Left kidney (tissue), 2 donors: Measurements from ENCODE around the gene FGD6. TPM values are rescaled to one million over a fixed set of nuclear protein-coding genes. Genes with fewer than 3 reads are reported as not detected.
A peak's percentile ranks its signal among the peaks of the same experiment; 100 is the strongest.

Experiments used
- DNase-seq: peaks from one replicate; pipeline ENCODE4 v3.0.0-alpha.2; 2013
- polyA plus RNA-seq: library from polyadenylated mRNA; unstranded; fragments of 120-200 nt; gene quantifications from one replicate; pipeline ENCODE4 v1.2.1, GENCODE V29; 2013; ENCODE audit not compliant: insufficient read length

FGD6 gene
- polyA plus RNA-seq, 1 donor, result 13.9 TPM

GRCh38 chr12:95083938-95084337 is 133.3 kb downstream of the FGD6 start:
- peak; percentile 57 for DNase-seq

DNA sequence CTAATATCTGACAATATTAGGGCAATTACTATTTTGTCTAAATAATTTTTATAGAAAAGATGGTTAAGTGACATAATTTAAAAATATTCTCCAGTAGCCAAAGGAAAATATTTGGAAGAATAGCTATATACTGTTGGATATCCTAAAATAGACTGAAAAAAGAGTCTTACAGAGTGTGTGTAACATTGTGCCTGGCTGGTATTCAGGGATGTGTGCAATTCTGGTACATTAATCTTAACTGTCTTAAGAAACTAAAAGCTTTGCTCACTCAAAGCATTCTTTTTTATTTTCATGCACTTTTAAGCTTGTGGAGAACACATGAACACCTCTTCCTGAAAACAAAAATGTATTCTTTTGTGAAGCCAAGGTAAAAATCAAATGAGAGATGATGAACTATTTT is 133.8 kb downstream of the FGD6 start:
- no peak for DNase-seq

GRCh38 chr12:95077341-95077740 is 139.9 kb downstream of the FGD6 start:
- DNase-seq, result no peak

GRCh38 chr12:95074766-95075165 is 142.5 kb downstream of the FGD6 start:
- no peak for DNase-seq

DNA sequence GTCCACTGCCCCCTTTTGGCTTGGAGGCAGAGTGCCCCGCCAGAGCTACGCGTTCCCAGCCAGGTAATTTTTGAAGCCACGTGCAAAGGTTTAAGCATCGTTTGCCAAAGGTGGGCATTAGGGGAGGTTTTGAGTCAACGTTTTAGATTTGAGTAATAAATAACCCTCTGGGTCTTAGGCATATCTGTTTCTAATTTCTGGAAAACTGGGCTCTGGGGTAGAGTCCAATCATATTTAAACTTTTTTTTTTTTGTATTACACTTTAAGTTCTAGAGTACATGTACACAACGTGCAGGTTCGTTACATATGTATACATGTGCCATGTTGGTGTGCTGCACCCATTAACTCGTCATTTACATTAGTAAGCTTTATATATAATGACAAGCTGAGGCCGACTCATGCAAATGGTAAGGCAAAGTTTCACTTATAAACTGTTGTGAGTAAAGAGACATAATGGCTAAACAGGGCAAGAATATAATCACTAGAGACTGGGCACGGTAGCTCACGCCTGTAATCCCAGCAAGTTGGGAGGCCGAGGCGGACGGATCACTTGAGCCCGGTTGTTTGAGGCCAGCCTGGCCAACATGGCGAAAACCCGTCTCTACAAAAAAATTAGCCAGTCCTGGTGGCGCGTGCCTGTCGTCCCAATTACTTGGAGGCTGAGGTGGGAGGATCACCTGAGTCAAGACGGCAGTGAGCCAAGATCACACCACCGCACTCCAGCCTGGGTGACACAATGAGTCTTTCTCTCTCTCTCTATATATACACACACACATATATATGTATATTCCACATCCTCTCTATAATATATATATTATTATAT is 143.4 kb downstream of the FGD6 start:
- no peak for DNase-seq

DNA sequence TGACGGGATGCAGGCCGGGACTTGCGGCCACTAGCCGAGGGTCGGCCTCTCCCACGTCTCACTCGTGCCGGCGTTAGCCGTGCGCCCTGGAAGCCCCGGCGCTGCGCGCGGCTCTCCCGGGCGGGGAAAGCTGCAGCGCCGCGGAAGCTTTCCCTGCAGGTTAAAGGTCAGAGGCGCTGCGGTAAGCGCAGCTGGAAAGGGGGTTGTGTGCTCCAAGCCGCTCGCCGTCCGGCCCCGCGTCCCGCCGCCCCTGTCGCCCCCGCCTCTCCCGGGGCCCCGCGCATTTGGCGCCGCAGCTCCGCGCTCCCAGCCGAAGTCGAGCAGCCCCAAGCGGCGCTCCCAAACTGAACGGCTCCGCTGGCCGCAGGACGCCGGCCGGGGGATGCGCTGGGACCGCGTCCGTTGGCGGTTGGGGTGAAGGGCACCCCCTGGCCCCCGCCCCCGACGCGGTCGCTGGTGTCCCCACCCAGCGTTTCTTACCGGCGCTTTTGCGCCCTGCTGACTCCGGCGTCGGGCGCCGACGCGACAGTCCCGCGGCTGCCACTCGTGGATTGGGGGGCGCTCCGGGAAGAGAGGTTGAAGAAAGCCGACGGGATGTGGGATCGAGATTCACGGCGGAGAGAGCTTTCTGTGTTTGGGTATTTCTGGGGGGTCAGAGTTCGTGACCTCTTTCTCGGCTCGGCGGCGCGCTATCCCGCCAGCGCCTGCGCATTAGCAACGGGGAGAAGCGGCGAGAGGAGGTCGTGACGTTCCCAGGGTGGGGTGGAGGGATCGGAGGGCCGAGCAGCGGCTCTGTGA is 144.2 kb downstream of the FGD6 start, which contains the start of gene NR2C1:
TSS of gene NR2C1 (minus strand) at position 719 of the 798 bp plus-strand sequence. CDS start 6,234 bp downstream, outside the sequence.
- DNase-seq, result peak; percentile 94

DNA sequence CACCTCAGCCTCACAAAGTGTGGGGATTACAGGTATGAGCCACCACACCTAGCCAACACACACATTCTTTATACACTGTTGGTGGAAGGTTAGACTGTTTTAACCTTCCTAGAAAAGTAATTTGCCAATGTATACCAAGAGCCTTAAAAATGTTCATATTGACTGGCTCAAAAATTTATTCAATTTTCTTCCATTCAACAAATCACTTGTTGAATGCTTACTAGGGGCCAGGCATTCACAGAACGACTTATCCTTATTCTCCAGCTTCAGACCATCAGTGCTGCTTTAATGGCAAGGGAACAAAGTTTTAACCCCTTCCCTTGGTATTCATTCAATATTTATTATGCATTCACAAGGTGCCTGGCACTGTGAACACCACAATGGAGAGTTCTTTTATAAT is 146.9 kb downstream of the FGD6 start:
- DNase-seq, result no peak

GRCh38 chr12:95066091-95066855 is 151.0 kb downstream of the FGD6 start:
- DNase-seq, result no peak

GRCh38 chr12:95060951-95061350 is 156.3 kb downstream of the FGD6 start:
- no peak for DNase-seq

GRCh38 chr12:95059984-95060383 is 157.3 kb downstream of the FGD6 start:
- no peak for DNase-seq

- no peak for DNase-seq
Observed at GRCh38 chr12:95057424-95057823, 159.8 kb downstream of the FGD6 start.

DNA sequence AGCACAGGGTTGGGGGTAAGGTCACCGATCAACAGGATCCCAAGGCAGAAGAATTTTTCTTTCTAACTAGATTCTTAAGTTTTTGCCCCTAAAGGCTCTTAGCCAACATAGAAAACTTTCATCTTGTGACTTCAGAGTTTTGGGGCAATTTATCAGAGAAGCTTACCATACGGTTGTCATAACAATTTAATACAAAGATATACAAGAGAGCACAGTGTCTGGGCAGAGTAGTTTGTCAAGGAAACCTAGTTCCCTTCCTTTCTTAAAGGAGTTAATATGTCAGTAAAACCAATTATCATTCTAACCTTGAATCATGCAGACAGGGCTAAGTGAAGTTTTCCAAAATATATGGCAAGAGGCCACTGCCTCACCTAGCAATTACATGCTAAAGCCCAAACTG is 162.2 kb downstream of the FGD6 start:
- no peak for DNase-seq

DNA sequence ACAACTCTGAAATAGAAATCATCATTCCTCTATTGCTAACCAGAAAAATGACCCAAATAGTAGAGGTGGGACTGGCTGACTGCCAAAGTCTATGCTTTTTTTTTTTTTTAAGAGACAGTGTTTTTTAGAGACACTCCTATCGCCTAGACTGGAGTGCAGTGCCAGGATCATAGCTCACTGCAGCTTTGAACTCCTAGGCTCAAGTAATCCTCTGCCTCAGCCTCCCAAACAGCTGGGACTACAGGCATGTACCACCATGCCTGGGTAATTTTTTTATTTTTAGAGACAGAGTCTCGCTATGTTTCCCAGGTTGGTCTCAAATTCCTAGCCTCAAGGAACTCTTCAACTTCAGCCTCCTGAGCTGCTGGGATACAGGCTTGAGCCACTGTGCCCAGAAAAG is 163.1 kb downstream of the FGD6 start:
- DNase-seq, result no peak

DNA sequence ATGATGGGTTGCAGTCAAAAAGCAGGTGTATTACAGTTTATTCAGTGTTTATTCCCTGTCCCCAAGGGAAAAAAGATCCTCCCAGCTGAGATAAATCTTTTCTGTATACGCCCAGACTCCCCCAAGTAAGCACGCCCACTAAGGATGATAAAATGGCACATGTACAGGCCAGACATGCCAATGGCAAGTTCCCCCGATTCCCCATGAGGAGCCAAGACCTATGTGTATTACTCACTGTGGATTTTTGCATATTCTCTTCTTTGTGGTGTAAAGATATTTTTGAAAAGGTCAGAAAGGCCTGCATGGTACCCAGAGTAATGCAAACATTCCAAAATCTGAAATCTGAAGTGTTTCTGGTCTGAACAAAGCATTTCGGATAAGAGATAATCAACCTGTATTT is 166.0 kb downstream of the FGD6 start:
- no peak for DNase-seq

GRCh38 chr12:95037906-95038305 is 179.4 kb downstream of the FGD6 start:
- no peak for DNase-seq

DNA sequence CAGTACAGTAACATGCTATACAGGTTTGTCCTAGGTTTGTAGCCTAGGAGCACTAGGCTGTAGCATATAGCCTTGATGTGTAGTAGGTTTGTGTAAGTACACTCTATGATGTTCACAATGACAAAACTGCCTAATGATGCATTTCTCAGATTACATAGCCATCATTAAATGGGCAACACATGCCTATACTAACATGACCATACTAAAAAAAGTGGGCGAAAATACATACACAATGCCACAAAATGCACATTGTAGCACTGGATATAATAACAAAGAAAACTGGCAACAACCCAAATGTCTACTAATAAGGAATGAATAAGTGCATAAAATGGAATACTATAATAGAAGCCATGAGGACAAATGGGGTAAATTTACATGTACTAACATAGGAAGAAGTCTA is 182.5 kb downstream of the FGD6 start:
- DNase-seq, result no peak

Other genes starting within 250 kb of the FGD6 start
- 107 TPM for gene NDUFA12, start 213.8 kb downstream of the FGD6 start, polyA plus RNA-seq
- 102 TPM for gene NR2C1, start 143.8 kb downstream of the FGD6 start, polyA plus RNA-seq
- gene VEZT, start 340 bp upstream of the FGD6 start, polyA plus RNA-seq, result 94.7 TPM